Astrocyte of the hippocampus (primary cell): ENCODE data around the gene GRAMD4.
A peak's percentile ranks its signal among the peaks of the same experiment; 100 is the strongest.

Experiments used
- DNase-seq: peaks from one replicate; pipeline ENCODE4 v3.0.0; 2011; ENCODE audit warnings: low read depth, low spot score

Gene GRAMD4

GRCh38 chr22:46655861-46656608 is 35.8 kb downstream of the GRAMD4 start:
- no peak for DNase-seq

- no peak for DNase-seq
These were observed 36.9 kb downstream of the GRAMD4 start for GRCh38 chr22:46656856-46657654.

- no peak for DNase-seq
These were observed 37.4 kb downstream of the GRAMD4 start for GRCh38 chr22:46657655-46657953.

- no peak for DNase-seq
These were observed 38.1 kb downstream of the GRAMD4 start for GRCh38 chr22:46657996-46658947.

GRCh38 chr22:46659059-46659790 is 39.0 kb downstream of the GRAMD4 start:
- DNase-seq: no peak

- DNase-seq: no peak
These were observed 39.6 kb downstream of the GRAMD4 start for GRCh38 chr22:46659791-46660186.

- DNase-seq: no peak
These were observed 40.5 kb downstream of the GRAMD4 start for GRCh38 chr22:46660604-46661201.

GRCh38 chr22:46661221-46661851 is 41.1 kb downstream of the GRAMD4 start:
- DNase-seq: peak; percentile 57

GRCh38 chr22:46662226-46662625 is 42.0 kb downstream of the GRAMD4 start:
- no peak for DNase-seq

GRCh38 chr22:46663001-46663400 is 42.8 kb downstream of the GRAMD4 start:
- DNase-seq: no peak

GRCh38 chr22:46663436-46664100 is 43.4 kb downstream of the GRAMD4 start:
- no peak for DNase-seq

- DNase-seq: no peak
These were observed 44.2 kb downstream of the GRAMD4 start for GRCh38 chr22:46664301-46664855.

- DNase-seq: no peak
These were observed 45.0 kb downstream of the GRAMD4 start for GRCh38 chr22:46665151-46665695.

GRCh38 chr22:46665751-46666280 is 45.6 kb downstream of the GRAMD4 start:
- DNase-seq: no peak

- no peak for DNase-seq
These were observed 46.5 kb downstream of the GRAMD4 start for GRCh38 chr22:46666577-46667244.

GRCh38 chr22:46667245-46667623 is 47.0 kb downstream of the GRAMD4 start:
- DNase-seq: no peak

GRCh38 chr22:46668116-46668515 is 47.9 kb downstream of the GRAMD4 start:
- DNase-seq: no peak

- no peak for DNase-seq
These were observed 49.0 kb downstream of the GRAMD4 start for GRCh38 chr22:46669201-46669600.
